Chondrocyte (in vitro differentiated cells): ENCODE measurements around the gene RALGAPB. TPM values are rescaled to one million over a fixed set of nuclear protein-coding genes. Genes with fewer than 3 reads are reported as not detected.
A peak's percentile ranks its signal among the peaks of the same experiment; 100 is the strongest.

Source experiments
- DNase-seq: peaks from one replicate; pipeline ENCODE4 v3.0.0; 2021; ENCODE audit warnings: mixed read lengths, low spot score
- H3K27ac Mint-ChIP-seq: one replicate; pipeline ENCODE4 v1.8.0; 2021; ENCODE audit warnings: mild to moderate bottlenecking, moderate library complexity, mixed read lengths; ENCODE audit not compliant: unreplicated experiment
- H3K27me3 Mint-ChIP-seq: 2 replicates; pipeline ENCODE4 v1.8.0; 2021; ENCODE audit warnings: low read depth, mixed read lengths
- H3K36me3 Mint-ChIP-seq: 2 replicates; pipeline ENCODE4 v1.8.0; 2021; ENCODE audit warnings: low read depth, mixed read lengths
- H3K4me1 Mint-ChIP-seq: 2 replicates; pipeline ENCODE4 v1.8.0; 2021; ENCODE audit warnings: low read depth, mild to moderate bottlenecking, mixed read lengths
- H3K4me3 Mint-ChIP-seq: one replicate; pipeline ENCODE4 v1.8.0; 2021; ENCODE audit warnings: mild to moderate bottlenecking, moderate library complexity, mixed read lengths; ENCODE audit not compliant: unreplicated experiment
- H3K9me3 Mint-ChIP-seq: 2 replicates; pipeline ENCODE4 v1.8.0; 2021; ENCODE audit warnings: low read depth, mixed read lengths
- total RNA-seq: library from RNA; stranded (reverse); gene quantifications from 3 replicates; pipeline ENCODE4 v1.2.1, GENCODE V29; 2021
- TF ChIP-seq, protein P1 (sequence below): fragments of 200-600 bp; sonication (generic); IDR thresholded peaks from 2 replicates; pipeline ENCODE4 v1.5.0; 2021; ENCODE audit warnings: antibody characterized with exemption, mild to moderate bottlenecking, moderate library complexity

The RALGAPB gene
- total RNA-seq, 1 donor from 2014 or later = 32.6 TPM

DNA sequence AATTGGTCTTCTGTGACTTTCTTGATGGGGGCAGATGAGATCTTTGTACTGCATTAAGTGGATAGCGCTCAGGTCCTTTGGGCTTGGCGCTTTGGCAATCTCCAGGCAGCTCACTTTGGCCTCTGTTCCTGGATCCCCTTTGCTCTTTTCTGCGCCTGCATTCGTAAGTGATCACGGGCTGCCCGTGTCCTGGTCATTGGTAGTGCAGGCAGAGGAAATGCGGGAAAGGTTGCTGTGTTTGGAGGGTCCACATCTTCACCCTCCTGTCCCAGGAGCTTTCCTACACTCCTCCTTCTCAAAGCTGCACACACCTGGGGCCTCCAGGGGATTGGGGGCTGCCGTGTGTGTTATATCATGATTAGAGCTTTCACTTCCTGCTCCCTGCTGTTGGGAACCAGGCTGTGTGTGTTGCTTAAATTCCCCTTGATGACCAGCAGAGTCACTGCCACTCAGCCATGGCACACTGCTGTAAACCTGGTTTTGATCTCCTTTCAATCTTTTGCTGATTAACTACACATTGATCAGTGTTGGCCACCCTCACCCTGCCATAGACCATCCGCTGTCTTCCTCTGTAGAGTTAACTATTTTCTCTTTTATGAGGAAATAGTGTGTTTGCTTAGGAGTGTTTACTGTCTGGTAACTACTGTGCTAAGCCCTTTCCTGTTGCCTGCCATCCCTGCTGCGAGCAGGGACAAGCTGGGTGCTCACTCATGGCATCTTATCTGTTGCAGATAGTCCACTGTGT is 24.5 kb upstream of the RALGAPB start:
- DNase-seq = no peak
- Mint-ChIP-seq H3K27me3 (no peaks in the 10 kb centered on the region), H3K4me1 (peaks cover 23% of the 10 kb centered on the region), H3K27ac (no peak overlapping the region), H3K4me3 (peak overlapping the region; percentile 72), H3K9me3 (no peaks in the 10 kb centered on the region), H3K36me3 (peaks cover 20% of the 10 kb centered on the region)
- TF ChIP-seq, protein P1, sequence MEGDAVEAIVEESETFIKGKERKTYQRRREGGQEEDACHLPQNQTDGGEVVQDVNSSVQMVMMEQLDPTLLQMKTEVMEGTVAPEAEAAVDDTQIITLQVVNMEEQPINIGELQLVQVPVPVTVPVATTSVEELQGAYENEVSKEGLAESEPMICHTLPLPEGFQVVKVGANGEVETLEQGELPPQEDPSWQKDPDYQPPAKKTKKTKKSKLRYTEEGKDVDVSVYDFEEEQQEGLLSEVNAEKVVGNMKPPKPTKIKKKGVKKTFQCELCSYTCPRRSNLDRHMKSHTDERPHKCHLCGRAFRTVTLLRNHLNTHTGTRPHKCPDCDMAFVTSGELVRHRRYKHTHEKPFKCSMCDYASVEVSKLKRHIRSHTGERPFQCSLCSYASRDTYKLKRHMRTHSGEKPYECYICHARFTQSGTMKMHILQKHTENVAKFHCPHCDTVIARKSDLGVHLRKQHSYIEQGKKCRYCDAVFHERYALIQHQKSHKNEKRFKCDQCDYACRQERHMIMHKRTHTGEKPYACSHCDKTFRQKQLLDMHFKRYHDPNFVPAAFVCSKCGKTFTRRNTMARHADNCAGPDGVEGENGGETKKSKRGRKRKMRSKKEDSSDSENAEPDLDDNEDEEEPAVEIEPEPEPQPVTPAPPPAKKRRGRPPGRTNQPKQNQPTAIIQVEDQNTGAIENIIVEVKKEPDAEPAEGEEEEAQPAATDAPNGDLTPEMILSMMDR = no peak

DNA sequence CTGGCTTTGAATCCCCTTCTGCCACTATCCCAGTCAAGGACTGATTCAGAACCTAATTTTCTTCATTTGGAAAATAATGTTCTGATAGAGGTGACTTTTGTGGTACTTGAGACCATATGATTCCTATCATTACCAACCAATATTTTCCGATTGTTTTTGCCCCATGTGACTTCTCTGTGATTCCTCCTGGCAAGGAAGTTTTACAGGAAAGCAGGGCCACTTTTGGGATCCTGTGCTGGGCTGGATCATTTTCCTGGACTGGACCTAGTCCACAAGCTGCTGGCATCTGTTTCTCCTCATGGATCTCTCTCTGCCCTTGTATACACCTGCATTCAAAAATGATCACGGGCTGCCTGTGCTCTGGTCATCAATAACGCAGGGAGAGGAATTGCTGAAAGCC is 23.6 kb upstream of the RALGAPB start:
- H3K9me3 Mint-ChIP-seq = no peaks in the 10 kb centered on the region
- no peaks in the 10 kb centered on the region for H3K27me3 Mint-ChIP-seq
- no peak overlapping the region for H3K4me3 Mint-ChIP-seq
- peaks cover 20% of the 10 kb centered on the region for H3K36me3 Mint-ChIP-seq
- TF ChIP-seq, protein P1 = no peak
- DNase-seq = no peak
- H3K27ac Mint-ChIP-seq = no peak overlapping the region
- H3K4me1 Mint-ChIP-seq = peaks cover 23% of the 10 kb centered on the region

DNA sequence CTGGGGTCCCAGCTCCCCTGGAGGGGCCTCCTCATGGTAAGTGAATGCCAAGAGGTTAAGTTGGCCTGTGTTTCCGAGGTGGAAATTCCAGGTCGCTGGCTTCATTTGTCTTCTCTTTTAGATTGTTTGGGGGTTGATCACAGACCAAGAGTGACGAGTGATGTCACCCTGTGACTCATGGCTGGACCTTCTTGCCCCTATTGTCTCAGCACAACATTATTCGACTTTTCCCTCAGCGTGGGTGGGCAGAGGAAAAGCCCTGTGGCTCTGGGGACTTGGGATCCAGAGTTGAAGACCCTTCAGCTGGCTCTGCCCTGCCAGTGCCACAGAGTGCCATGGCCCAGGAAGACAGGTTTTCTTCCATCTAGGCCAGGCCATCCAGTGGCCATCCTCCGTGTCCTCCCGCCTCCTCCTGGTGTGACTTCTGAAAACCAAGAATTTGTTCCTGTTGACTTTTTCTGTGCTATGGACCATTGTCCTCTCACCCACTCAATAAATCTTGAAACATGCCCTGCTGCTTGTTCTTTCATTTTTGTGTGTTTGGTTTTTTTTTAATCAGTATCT is 22.1 kb upstream of the RALGAPB start:
- H3K27me3 Mint-ChIP-seq = no peaks in the 10 kb centered on the region
- peaks cover 20% of the 10 kb centered on the region for H3K36me3 Mint-ChIP-seq
- peaks cover 23% of the 10 kb centered on the region for H3K4me1 Mint-ChIP-seq
- TF ChIP-seq, protein P1 = no peak
- H3K9me3 Mint-ChIP-seq = no peaks in the 10 kb centered on the region
- no peak for DNase-seq
- no peak overlapping the region for H3K4me3 Mint-ChIP-seq
- H3K27ac Mint-ChIP-seq = no peak overlapping the region

DNA sequence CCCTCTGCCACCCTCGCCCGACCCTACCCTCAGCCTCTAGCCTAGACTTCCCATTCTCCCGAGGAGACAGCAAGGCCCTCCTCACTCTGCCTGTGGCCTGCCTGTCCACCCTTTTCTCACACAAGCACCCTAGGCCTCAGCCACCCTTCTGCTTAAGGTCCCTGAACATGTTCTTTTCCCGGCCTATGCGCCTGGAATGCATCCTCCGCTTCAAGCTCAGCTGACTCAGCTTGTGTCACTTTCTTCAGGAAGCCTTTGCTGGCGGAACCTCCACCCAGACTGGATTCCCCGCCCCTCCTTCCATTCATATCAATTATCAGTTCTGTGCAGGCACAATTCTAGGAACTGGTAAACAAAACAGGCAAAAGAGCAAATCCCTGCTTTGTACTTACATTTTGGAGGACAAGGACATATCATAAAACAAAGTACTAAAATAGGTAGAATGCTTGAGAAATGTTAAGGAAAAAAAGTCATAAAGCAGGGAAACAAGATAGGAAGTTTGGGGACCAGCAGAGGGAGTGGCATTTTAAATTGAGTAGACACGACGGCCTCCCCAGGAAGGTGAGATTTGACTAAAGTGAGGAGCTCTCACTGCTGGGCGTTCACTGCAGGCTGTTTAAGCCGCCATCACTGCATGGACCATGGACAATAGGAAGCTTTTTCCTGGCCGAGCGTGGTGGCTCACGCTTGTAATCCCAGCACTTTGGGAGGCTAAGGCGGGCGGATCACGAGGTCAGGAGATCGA is 19.6 kb upstream of the RALGAPB start:
- Mint-ChIP-seq H3K4me3 (no peak overlapping the region), H3K9me3 (no peaks in the 10 kb centered on the region), H3K27me3 (peaks cover 2% of the 10 kb centered on the region), H3K36me3 (peaks cover 20% of the 10 kb centered on the region), H3K27ac (peak overlapping the region; percentile 85), H3K4me1 (peaks cover 10% of the 10 kb centered on the region)
- TF ChIP-seq, protein P1 = no peak
- DNase-seq = no peak

DNA sequence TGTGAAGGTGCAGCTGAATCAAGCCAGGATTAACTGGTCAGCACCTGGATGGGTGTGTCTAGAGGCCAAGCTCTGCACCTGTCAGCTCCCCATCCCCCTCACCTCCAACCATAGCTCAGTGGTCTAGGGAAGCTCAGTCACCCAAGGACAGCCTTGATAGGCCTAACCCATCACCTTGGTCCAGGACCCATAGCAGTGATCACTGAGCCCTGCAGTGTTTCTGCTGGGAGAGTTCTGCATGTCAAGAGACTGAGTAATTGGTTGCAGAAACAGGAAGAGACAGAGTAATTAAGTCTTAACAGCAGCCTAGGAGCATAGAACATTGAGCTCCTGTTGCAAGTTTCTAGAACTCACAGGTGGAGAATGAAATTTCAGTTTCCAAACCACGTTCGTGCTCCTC is 18.7 kb upstream of the RALGAPB start:
- TF ChIP-seq, protein P1 = no peak
- Mint-ChIP-seq H3K36me3 (peaks cover 20% of the 10 kb centered on the region), H3K27me3 (peaks cover 2% of the 10 kb centered on the region), H3K4me1 (peaks cover 5% of the 10 kb centered on the region), H3K27ac (no peak overlapping the region), H3K9me3 (no peaks in the 10 kb centered on the region), H3K4me3 (no peak overlapping the region)
- no peak for DNase-seq
